HFFc6 (cell line): ENCODE data around the gene SLC38A1. TPM values are rescaled to one million over a fixed set of nuclear protein-coding genes. Genes with fewer than 3 reads are reported as not detected.
"Not testable (repeated sequence)": the region's sequence is repeated elsewhere in the genome, so short reads cannot be mapped to it uniquely, and the experiment has no call there.

Experiments used
- DNase-seq: peaks from one replicate; pipeline ENCODE4 v3.0.0-alpha.2; 2018
- H3K27ac Mint-ChIP-seq: 2 replicates; pipeline ENCODE4 v1.8.0; 2020; ENCODE audit warnings: mild to moderate bottlenecking, mixed read lengths
- H3K27me3 Mint-ChIP-seq: 2 replicates; pipeline ENCODE4 v1.8.0; 2021; ENCODE audit warnings: mild to moderate bottlenecking, moderate library complexity, mixed read lengths; ENCODE audit not compliant: insufficient read depth
- H3K36me3 Mint-ChIP-seq: 2 replicates; pipeline ENCODE4 v1.8.0; 2021; ENCODE audit warnings: low read depth, mixed read lengths
- H3K4me1 Mint-ChIP-seq: 2 replicates; pipeline ENCODE4 v1.8.0; 2020; ENCODE audit warnings: low read depth, mixed read lengths
- H3K4me3 Mint-ChIP-seq: 2 replicates; pipeline ENCODE4 v1.8.0; 2020; ENCODE audit warnings: mild to moderate bottlenecking, moderate library complexity, mixed read lengths
- H3K9me3 Mint-ChIP-seq: 2 replicates; pipeline ENCODE4 v1.8.0; 2020; ENCODE audit warnings: mild to moderate bottlenecking, mixed read lengths
- total RNA-seq, 6 experiments: library from RNA; stranded (reverse); fragmentation: NEBNext Ultra II Directional; extraction: Animal tissue kit (Norgen Biotek cat#: 25700); gene quantifications; 2 replicates in 1 of 6; 3 replicates in 5 of 6; pipeline ENCODE4 v1.2.3, GENCODE V29; 2021
- TF ChIP-seq, protein P1 (sequence below): fragments of 200-600 bp; sonication (generic); IDR thresholded peaks from 2 replicates; pipeline ENCODE4 v1.5.0; 2021; ENCODE audit warnings: antibody characterized with exemption, mild to moderate bottlenecking

Gene SLC38A1
- total RNA-seq, 6 experiments from 2014 or later = 78.2 to 98.5 (median 88.6) TPM

- no peak for DNase-seq
- Mint-ChIP-seq H3K9me3 (no peaks in the 10 kb centered on the region), H3K4me3 (no peak overlapping the region), H3K4me1 (peaks cover 18% of the 10 kb centered on the region), H3K27ac (no peak overlapping the region), H3K36me3 (no peaks in the 10 kb centered on the region), H3K27me3 (no peaks in the 10 kb centered on the region)
- TF ChIP-seq, protein P1, sequence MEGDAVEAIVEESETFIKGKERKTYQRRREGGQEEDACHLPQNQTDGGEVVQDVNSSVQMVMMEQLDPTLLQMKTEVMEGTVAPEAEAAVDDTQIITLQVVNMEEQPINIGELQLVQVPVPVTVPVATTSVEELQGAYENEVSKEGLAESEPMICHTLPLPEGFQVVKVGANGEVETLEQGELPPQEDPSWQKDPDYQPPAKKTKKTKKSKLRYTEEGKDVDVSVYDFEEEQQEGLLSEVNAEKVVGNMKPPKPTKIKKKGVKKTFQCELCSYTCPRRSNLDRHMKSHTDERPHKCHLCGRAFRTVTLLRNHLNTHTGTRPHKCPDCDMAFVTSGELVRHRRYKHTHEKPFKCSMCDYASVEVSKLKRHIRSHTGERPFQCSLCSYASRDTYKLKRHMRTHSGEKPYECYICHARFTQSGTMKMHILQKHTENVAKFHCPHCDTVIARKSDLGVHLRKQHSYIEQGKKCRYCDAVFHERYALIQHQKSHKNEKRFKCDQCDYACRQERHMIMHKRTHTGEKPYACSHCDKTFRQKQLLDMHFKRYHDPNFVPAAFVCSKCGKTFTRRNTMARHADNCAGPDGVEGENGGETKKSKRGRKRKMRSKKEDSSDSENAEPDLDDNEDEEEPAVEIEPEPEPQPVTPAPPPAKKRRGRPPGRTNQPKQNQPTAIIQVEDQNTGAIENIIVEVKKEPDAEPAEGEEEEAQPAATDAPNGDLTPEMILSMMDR = no peak
Measured at GRCh38 chr12:46299851-46300250, 31.0 kb upstream of the SLC38A1 start.

DNA sequence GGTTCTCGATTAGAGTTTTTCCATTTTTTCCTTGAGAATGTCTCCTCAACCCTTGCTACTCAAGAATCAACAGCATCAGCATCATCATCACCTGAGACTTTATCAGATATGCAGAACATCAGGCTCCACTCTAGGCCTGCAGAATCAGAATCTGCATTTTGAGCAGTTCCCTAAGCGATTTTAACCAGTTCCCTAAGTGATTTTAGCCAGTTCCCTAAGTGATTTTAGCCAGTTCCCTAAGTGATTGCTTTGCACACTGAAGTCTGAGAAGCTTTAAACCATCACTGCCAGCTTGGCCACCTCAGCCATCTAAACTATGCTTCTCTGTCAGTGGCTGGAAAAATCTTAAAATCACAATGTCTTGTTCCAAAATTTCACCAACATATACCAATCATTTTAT lies 29.4 kb upstream of the SLC38A1 start:
- Mint-ChIP-seq H3K27ac (no peak overlapping the region), H3K27me3 (no peaks in the 10 kb centered on the region), H3K4me1 (peaks cover 18% of the 10 kb centered on the region), H3K36me3 (no peaks in the 10 kb centered on the region), H3K9me3 (no peaks in the 10 kb centered on the region), H3K4me3 (no peak overlapping the region)
- no peak for DNase-seq
- TF ChIP-seq, protein P1 = no peak

- no peak overlapping the region for H3K27ac Mint-ChIP-seq
- DNase-seq = no peak
- peaks cover 1% of the 10 kb centered on the region; the same call in 1 of the 2 replicates for H3K9me3 Mint-ChIP-seq
- peaks cover 1% of the 10 kb centered on the region for H3K36me3 Mint-ChIP-seq
- H3K4me3 Mint-ChIP-seq = no peak overlapping the region
- TF ChIP-seq, protein P1 = no peak
- peaks cover 2% of the 10 kb centered on the region; the same call in 1 of the 2 replicates for H3K27me3 Mint-ChIP-seq
- H3K4me1 Mint-ChIP-seq = peaks cover 18% of the 10 kb centered on the region
Measured at GRCh38 chr12:46296822-46297221, 28.0 kb upstream of the SLC38A1 start.

DNA sequence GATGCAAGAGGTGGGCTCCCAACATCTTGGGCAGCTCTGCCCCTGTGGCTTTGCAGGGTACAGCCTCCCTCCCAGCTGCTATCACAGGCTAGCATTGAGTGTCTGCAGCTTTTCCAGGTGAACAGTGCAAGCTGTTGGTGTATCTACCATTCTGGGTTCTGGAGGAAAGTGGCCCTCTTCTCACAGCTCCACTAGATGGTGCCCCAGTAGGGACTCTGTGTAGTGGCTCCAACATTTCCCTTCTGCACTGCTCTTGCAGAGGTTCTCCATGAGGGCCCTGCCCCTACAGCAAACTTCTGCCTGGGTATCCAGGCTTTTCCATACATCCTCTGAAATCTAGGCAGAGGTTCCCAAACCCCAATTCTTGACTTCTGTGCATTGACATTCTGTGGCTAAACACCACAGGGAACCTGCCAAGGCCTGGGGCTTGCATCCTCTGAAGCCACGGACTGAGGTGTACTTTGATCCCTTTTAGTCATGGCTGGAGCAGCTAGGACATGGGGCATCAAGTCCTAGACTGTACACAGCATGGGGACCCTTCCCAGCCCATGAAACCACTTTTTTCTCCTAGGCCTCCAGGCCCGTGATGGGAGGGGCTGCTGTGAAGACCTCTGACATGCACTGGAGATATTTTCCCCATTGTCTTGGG lies 24.0 kb upstream of the SLC38A1 start:
- Mint-ChIP-seq H3K4me3 (no peak overlapping the region), H3K4me1 (peaks cover 7% of the 10 kb centered on the region; the same call in 1 of the 2 replicates), H3K36me3 (peaks cover 8% of the 10 kb centered on the region), H3K27ac (no peak overlapping the region), H3K27me3 (peaks cover 2% of the 10 kb centered on the region), H3K9me3 (peaks cover 16% of the 10 kb centered on the region)
- TF ChIP-seq, protein P1 = peak; percentile 53
- DNase-seq = peak; percentile 5

- H3K4me3 Mint-ChIP-seq, H3K27me3 Mint-ChIP-seq, H3K4me1 Mint-ChIP-seq, DNase-seq, H3K27ac Mint-ChIP-seq: not testable (repeated sequence)
- Mint-ChIP-seq H3K9me3 (peaks cover 26% of the 10 kb centered on the region), H3K36me3 (peaks cover 17% of the 10 kb centered on the region)
Measured at GRCh38 chr12:46291953-46292352, 23.1 kb upstream of the SLC38A1 start.

- not testable (repeated sequence) for DNase-seq, H3K4me1 Mint-ChIP-seq, H3K4me3 Mint-ChIP-seq, H3K27ac Mint-ChIP-seq, H3K27me3 Mint-ChIP-seq
- peaks cover 68% of the 10 kb centered on the region for H3K9me3 Mint-ChIP-seq
- H3K36me3 Mint-ChIP-seq = peaks cover 57% of the 10 kb centered on the region
Measured at GRCh38 chr12:46285177-46285576, 16.3 kb upstream of the SLC38A1 start.
